K562 (cell line): Measurements from ENCODE around the gene ZIC2. TPM values are rescaled to one million over a fixed set of nuclear protein-coding genes. Genes with fewer than 3 reads are reported as not detected.
"Not testable (repeated sequence)": the region's sequence is repeated elsewhere in the genome, so short reads cannot be mapped to it uniquely, and the experiment has no call there.

ENCODE experiments used
- ATAC-seq: fragments of 200-7000 bp; cut with Tn5 transposase; 3 replicates; pipeline ENCODE4 v1.9.1; 2020; ENCODE audit warnings: moderate library complexity
- BruUV-seq: library from RNA; stranded (reverse); fragments of 400-500 nt; replicated peaks from 2 replicates; lab custom pipeline; 2021; lab: Mats Ljungman, UMichigan
- CTCF ChIA-PET: fragments of 300-600 bp; formaldehyde crosslinking; extraction: SDS; loops from one replicate; lab custom pipeline; 2021; ENCODE audit warnings: low intra/inter-chr PET ratio; lab: Yijun Ruan, JAX
- POLR2A ChIA-PET: fragments of 300-600, 350-650 bp; sonication (Branson Sonifier 250); formaldehyde crosslinking; extraction: SDS; loops from one replicate; lab custom pipeline; 2021; ENCODE audit warnings: antibody characterized with exemption, inconsistent platforms; lab: Yijun Ruan, JAX
- DNase-seq, 4 experiments: peaks; one replicate each; pipeline versions ENCODE4 v3.0.0 to v3.0.0-alpha.2; 2011 to 2018; ENCODE audit warnings: low spot score in 3 of 4, mixed read lengths in 3 of 4; ENCODE audit errors: extremely low read depth in 1 of 4
- FAIRE-seq: peaks from 2 replicates; lab custom pipeline; 2011; peaks lifted over from hg19 to GRCh38; lab: Jason Lieb, UNC
- H2AFZ ChIP-seq: 2 replicates; pipeline ENCODE4 v1.6.0; 2011; ENCODE audit warnings: low read depth, low read length, control low read depth, inconsistent platforms
- H3K27ac ChIP-seq: fragments of 200-600 bp; 3 replicates; pipeline ENCODE4 v1.8.0; 2011; ENCODE audit warnings: low read depth, mild to moderate bottlenecking, control low read depth, inconsistent platforms, low read length, moderate library complexity, mixed read lengths; ENCODE audit errors: extremely low read depth
- H3K27me3 ChIP-seq, 2 experiments: fragments of 300-600 bp in 1 of 2; 2 replicates in 1 of 2; 3 replicates in 1 of 2; pipeline versions ENCODE4 v1.6.0 to v1.8.0; 2011; ENCODE audit warnings: inconsistent platforms in 2 of 2, low read length in 2 of 2, mild to moderate bottlenecking in 1 of 2, mixed read lengths in 1 of 2, moderate library complexity in 1 of 2; ENCODE audit not compliant: control insufficient read depth in 2 of 2, insufficient read depth in 2 of 2
- H3K36me3 ChIP-seq: fragments of 300-600 bp; 3 replicates; pipeline ENCODE4 v1.8.0; 2011; ENCODE audit warnings: mild to moderate bottlenecking, low read length, inconsistent platforms; ENCODE audit not compliant: control insufficient read depth, insufficient read depth
- H3K4me1 ChIP-seq, 2 experiments: fragments of 200-600 bp in 1 of 2; replicated peaks in 1 of 2; 2 replicates in 1 of 2; 3 replicates in 1 of 2; pipeline versions ENCODE4 v1.5.1 to v1.8.0; 2011; ENCODE audit warnings: inconsistent platforms in 2 of 2, low read length in 2 of 2, mild to moderate bottlenecking in 1 of 2, mixed read lengths in 1 of 2, moderate library complexity in 1 of 2; ENCODE audit not compliant: control insufficient read depth in 2 of 2, insufficient read depth in 2 of 2
- H3K4me2 ChIP-seq: 2 replicates; pipeline ENCODE4 v1.6.1; 2011; ENCODE audit warnings: low read length, control low read depth, inconsistent platforms, mixed read lengths; ENCODE audit not compliant: insufficient read depth
- H3K4me3 ChIP-seq: fragments of 200-600 bp; sonication (generic), shearing (Covaris generic); 2 replicates; pipeline ENCODE4 v1.5.1; 2016; ENCODE audit warnings: control low read depth, inconsistent platforms
- H3K79me2 ChIP-seq: fragments of 200-600 bp; 3 replicates; pipeline ENCODE4 v1.8.0; 2011; ENCODE audit warnings: low read length, inconsistent platforms; ENCODE audit not compliant: control insufficient read depth, insufficient read depth
- H3K9ac ChIP-seq, 2 experiments: 2 replicates each; pipeline versions ENCODE4 v1.6.0 to v1.6.1; 2011; ENCODE audit warnings: low read depth in 2 of 2, low read length in 2 of 2, control low read depth in 1 of 2, inconsistent platforms in 1 of 2, mild to moderate bottlenecking in 1 of 2, mixed read lengths in 1 of 2; ENCODE audit not compliant: insufficient read depth in 1 of 2
- H3K9me1 ChIP-seq: one replicate; pipeline ENCODE4 v1.6.0; 2011; ENCODE audit warnings: inconsistent platforms, mild to moderate bottlenecking, low read length, moderate library complexity; ENCODE audit not compliant: control insufficient read depth, insufficient read depth
- H3K9me3 ChIP-seq: replicated peaks from 2 replicates; pipeline ENCODE4 v1.5.1; 2011; ENCODE audit warnings: low read depth, low read length, inconsistent platforms; ENCODE audit not compliant: control insufficient read depth, insufficient read depth
- H4K20me1 ChIP-seq: replicated peaks from 2 replicates; pipeline ENCODE4 v1.6.1; 2011; ENCODE audit warnings: low read length, inconsistent platforms, mixed read lengths; ENCODE audit not compliant: control insufficient read depth, insufficient read depth
- CCNT2 ChIP-seq: IDR thresholded peaks from 2 replicates; pipeline ENCODE4 v1.6.1; 2011; ENCODE audit warnings: borderline replicate concordance, low read depth, mild to moderate bottlenecking, moderate library complexity, mixed read lengths, low read length; ENCODE audit not compliant: insufficient read length; ENCODE audit errors: extremely low read depth
- GABPB1 ChIP-seq: sonication (generic); formaldehyde crosslinking; IDR thresholded peaks from 2 replicates; pipeline ENCODE4 v1.8.0; 2022; ENCODE audit warnings: mild to moderate bottlenecking, missing genetic modification reagents
- ZNF239 ChIP-seq: fragments of 250-450 bp; sonication (Bioruptor Pico); IDR thresholded peaks from 2 replicates; pipeline ENCODE4 v1.4.0; 2020; ENCODE audit warnings: mild to moderate bottlenecking
- ZNF76 ChIP-seq: fragments of 250-450 bp; sonication (Bioruptor Pico); IDR thresholded peaks from 2 replicates; pipeline ENCODE4 v1.4.0; 2020; ENCODE audit warnings: mild to moderate bottlenecking, moderate library complexity, borderline replicate concordance
- WGBS: fragments of 100-300 bp; shearing (Covaris generic); methylation state at CpG from one replicate; pipeline ENCODE4 v1.1.6; 2016; ENCODE audit warnings: low coverage, mixed read lengths; ENCODE audit not compliant: insufficient coverage; ENCODE audit errors: missing lambda C conversion rate; 5-methylcytosine and 5-hydroxymethylcytosine counted together
- in situ Hi-C: fragments of 300-500 bp; cut with MboI; formaldehyde crosslinking; loops from 4 replicates; pipeline ENCODE4 v1.15.0; 2018; ENCODE audit warnings: inconsistent platforms, mixed read lengths
- intact Hi-C: fragments of 100-400 bp; cut with micrococcal nuclease; formaldehyde crosslinking; loops from 2 replicates; pipeline ENCODE4 v1.14.2; 2022
- polyA plus RNA-seq, 8 experiments: library from polyadenylated mRNA; depleted of rRNA in 4 of 8; stranded (reverse) in 5 of 8; unstranded in 3 of 8; fragments of >200 nt; fragmentation: Nextera tagmentation in 2 of 8; fragmentation: Illumina TruSeq in 1 of 8; extraction: Ambion mirVana in 2 of 8; extraction: Trizol in 1 of 8; gene quantifications; 2 replicates each; pipeline versions ENCODE4 v1.2.1 to v1.2.3, GENCODE V29; 2011 to 2014; ENCODE audit warnings: inconsistent platforms in 1 of 8, missing spikeins in 1 of 8
- total RNA-seq, 7 experiments: library from RNA; depleted of rRNA in 6 of 7; stranded (reverse); fragments of >200 nt in 6 of 7; fragmentation: Illumina TruSeq in 2 of 7; extraction: Trizol in 2 of 7; gene quantifications; 2 replicates each; pipeline versions ENCODE4 v1.2.1 to v1.2.3, GENCODE V29; 2011 to 2021; ENCODE audit warnings: low replicate concordance in 1 of 7
- TF ChIP-seq, protein P1 (sequence below), 2 experiments: fragments of 450-650 bp; IDR thresholded peaks; 2 replicates each; pipeline ENCODE4 v1.6.1; 2016
- TF ChIP-seq, protein P2 (sequence below): fragments of 450-650 bp; conservative IDR thresholded peaks from 2 replicates; pipeline ENCODE4 v1.6.1; 2016; ENCODE audit warnings: missing genetic modification characterization, low read depth, mild to moderate bottlenecking, control low read depth, missing compliant biosample characterization

The ZIC2 gene
- total and polyA plus RNA-seq, 9 of the 15 experiments (the other 6 are each of a cell fraction or from before 2014, with no cell fraction given), result 1.8 to 18.0 (median 4.5) TPM

DNA sequence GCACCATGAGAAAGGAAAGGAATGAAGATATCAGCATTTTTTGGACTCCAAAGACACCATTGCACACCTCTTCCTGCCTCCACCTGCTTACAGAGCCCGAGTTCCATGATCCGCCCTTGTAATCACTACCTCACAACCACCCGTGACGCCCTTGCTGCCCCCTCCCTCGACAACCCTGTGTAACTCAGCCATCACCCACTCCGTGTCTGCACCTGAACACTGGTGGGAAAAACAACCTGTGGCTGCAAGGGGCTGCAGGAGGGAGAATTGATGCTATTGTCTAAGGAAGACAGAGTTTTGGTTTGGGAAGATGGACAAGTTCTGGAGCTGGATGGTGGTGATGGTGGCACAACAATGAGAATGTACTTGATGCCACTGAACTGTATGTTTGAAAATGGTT, 37.0 kb upstream of the ZIC2 start:
- DNase-seq (no peak), FAIRE-seq (no peak), ATAC-seq (no peak)
- WGBS, result 0% methylated on average over 6 of the region's 6 CpGs
- in situ Hi-C loops, result no loop called here
- no peak overlapping the region for H3K4me2 ChIP-seq
- H3K4me3 ChIP-seq, result no peak overlapping the region
- H3K9ac ChIP-seq, result no peak overlapping the region
- no peaks in the 10 kb centered on the region for H3K36me3 ChIP-seq
- H3K9me3 ChIP-seq, result no peaks in the 10 kb centered on the region
- no peak overlapping the region for H3K27ac ChIP-seq
- intact Hi-C loops, result no loop called here
- CTCF ChIA-PET, result no interaction called here
- no peaks in the 10 kb centered on the region for H4K20me1 ChIP-seq
- H3K4me1 ChIP-seq, result no peaks in the 10 kb centered on the region; a peak in 1 of 5 replicates
- POLR2A ChIA-PET, result interaction anchor here (0.5 kb wide), 1 partner anchor 526 kb away, joined by 3 read pairs; no protein-coding TSS in a partner anchor
- no peaks in the 10 kb centered on the region for H3K79me2 ChIP-seq
- TF ChIP-seq ZNF76 (CRISPR knock-in tag) (no peak), ZNF239 (CRISPR knock-in tag) (no peak), GABPB1 (no peak), CCNT2 (no peak)
- TF ChIP-seq, protein P1, sequence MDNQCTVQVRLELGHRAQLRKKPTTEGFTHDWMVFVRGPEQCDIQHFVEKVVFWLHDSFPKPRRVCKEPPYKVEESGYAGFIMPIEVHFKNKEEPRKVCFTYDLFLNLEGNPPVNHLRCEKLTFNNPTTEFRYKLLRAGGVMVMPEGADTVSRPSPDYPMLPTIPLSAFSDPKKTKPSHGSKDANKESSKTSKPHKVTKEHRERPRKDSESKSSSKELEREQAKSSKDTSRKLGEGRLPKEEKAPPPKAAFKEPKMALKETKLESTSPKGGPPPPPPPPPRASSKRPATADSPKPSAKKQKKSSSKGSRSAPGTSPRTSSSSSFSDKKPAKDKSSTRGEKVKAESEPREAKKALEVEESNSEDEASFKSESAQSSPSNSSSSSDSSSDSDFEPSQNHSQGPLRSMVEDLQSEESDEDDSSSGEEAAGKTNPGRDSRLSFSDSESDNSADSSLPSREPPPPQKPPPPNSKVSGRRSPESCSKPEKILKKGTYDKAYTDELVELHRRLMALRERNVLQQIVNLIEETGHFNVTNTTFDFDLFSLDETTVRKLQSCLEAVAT (IDR thresholded peaks at IDR 0.05), result no peak
- TF ChIP-seq, protein P2, sequence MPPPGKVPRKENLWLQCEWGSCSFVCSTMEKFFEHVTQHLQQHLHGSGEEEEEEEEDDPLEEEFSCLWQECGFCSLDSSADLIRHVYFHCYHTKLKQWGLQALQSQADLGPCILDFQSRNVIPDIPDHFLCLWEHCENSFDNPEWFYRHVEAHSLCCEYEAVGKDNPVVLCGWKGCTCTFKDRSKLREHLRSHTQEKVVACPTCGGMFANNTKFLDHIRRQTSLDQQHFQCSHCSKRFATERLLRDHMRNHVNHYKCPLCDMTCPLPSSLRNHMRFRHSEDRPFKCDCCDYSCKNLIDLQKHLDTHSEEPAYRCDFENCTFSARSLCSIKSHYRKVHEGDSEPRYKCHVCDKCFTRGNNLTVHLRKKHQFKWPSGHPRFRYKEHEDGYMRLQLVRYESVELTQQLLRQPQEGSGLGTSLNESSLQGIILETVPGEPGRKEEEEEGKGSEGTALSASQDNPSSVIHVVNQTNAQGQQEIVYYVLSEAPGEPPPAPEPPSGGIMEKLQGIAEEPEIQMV (tag), result no peak
- TF ChIP-seq, all 486 proteins: peak for 0
- BruUV-seq, result no TSS peak
- H2AFZ ChIP-seq, result no peak overlapping the region
- peaks cover 17 to 28% of the 10 kb centered on the region in 2 experiments for H3K27me3 ChIP-seq
- H3K9me1 ChIP-seq, result no peaks in the 10 kb centered on the region

DNA sequence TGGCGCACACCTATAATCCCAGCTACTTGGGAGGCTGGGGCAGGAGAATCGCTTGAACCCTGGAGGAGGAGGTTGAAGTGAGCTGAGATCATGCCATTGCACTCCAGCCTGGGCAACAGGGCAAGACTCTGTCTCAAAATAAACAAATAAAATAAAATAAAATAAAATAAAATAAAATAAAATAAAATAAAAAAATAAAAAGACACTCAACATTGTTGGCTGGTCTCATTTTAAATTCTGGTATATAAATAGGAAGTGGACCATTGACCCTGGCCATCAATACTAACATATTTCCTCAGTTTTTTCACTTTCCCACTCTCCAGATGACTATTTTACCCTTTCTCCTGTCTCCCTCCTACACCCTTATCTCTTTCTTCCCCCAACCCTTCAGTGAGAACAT, 36.1 kb upstream of the ZIC2 start:
- H3K4me3 ChIP-seq, H3K9me1 ChIP-seq, H3K36me3 ChIP-seq, H3K9me3 ChIP-seq, in situ Hi-C loops, BruUV-seq, DNase-seq, H2AFZ ChIP-seq, H4K20me1 ChIP-seq, H3K4me1 ChIP-seq, ATAC-seq, CTCF ChIA-PET, H3K4me2 ChIP-seq, H3K9ac ChIP-seq, H3K27ac ChIP-seq, H3K79me2 ChIP-seq, intact Hi-C loops, FAIRE-seq: not testable (repeated sequence)
- POLR2A ChIA-PET, result interaction anchor here (0.6 kb wide), 1 partner anchor 68 kb away, joined by 3 read pairs; no protein-coding TSS in a partner anchor
- 9% methylated on average over 2 of the region's 2 CpGs for WGBS
- H3K27me3 ChIP-seq, result peaks cover 13 to 21% of the 10 kb centered on the region in 2 experiments; a peak in 4 of 5 replicates
